Thoracic aorta (tissue), 2 donors: ENCODE data around the gene TENT4A. TPM values are rescaled to one million over a fixed set of nuclear protein-coding genes. Genes with fewer than 3 reads are reported as not detected.
A peak's percentile ranks its signal among the peaks of the same experiment; 100 is the strongest.

ENCODE experiments used
- ATAC-seq: fragments of 150-250 bp; one replicate; pipeline ENCODE4 v1.8.0; 2017; ENCODE audit warnings: low read depth; ENCODE audit not compliant: insufficient number of reproducible peaks, low FRiP score
- DNase-seq: peaks from one replicate; pipeline ENCODE4 v3.0.0-alpha.2; 2020; ENCODE audit warnings: low spot score
- H3K27ac ChIP-seq, 2 donors: fragments of 200-600 bp; sonication (generic); 1 replicate in 1 of 2; 2 replicates in 1 of 2; pipeline ENCODE4 v1.5.1; 2016; ENCODE audit warnings: mild to moderate bottlenecking in 2 of 2, moderate library complexity in 2 of 2
- H3K27me3 ChIP-seq: fragments of 200-600 bp; sonication (generic); replicated peaks from 2 replicates; pipeline ENCODE4 v1.6.0; 2016; ENCODE audit warnings: mild to moderate bottlenecking; ENCODE audit not compliant: insufficient read depth
- H3K36me3 ChIP-seq: fragments of 200-600 bp; sonication (generic); one replicate; pipeline ENCODE4 v1.5.1; 2016
- H3K4me1 ChIP-seq, 2 donors: fragments of 200-600 bp; sonication (generic); 1 replicate in 1 of 2; 2 replicates in 1 of 2; pipeline versions ENCODE4 v1.5.1 to v1.6.0; 2016; ENCODE audit warnings: low read depth in 2 of 2, mild to moderate bottlenecking in 1 of 2; ENCODE audit not compliant: control insufficient read depth in 1 of 2
- H3K4me3 ChIP-seq: fragments of 200-600 bp; sonication (generic); 2 replicates; pipeline ENCODE4 v1.5.1; 2016; ENCODE audit warnings: mild to moderate bottlenecking
- H3K9me3 ChIP-seq: fragments of 200-600 bp; sonication (generic); 2 replicates; pipeline ENCODE4 v1.5.1; 2016
- total RNA-seq, 2 donors: library from RNA; depleted of rRNA; stranded (reverse); fragments of >200 nt; gene quantifications; one replicate each; pipeline versions ENCODE4 v1.1.0 to v1.2.3, GENCODE V29; 2016
- TF ChIP-seq, protein P1 (sequence below): fragments of 200-600 bp; sonication (generic); IDR thresholded peaks from one replicate; pipeline ENCODE4 v1.5.1; 2019; ENCODE audit warnings: antibody characterized with exemption

The TENT4A gene
- total RNA-seq, 2 donors from 2014 or later = 34.5 to 47.6 TPM

DNA sequence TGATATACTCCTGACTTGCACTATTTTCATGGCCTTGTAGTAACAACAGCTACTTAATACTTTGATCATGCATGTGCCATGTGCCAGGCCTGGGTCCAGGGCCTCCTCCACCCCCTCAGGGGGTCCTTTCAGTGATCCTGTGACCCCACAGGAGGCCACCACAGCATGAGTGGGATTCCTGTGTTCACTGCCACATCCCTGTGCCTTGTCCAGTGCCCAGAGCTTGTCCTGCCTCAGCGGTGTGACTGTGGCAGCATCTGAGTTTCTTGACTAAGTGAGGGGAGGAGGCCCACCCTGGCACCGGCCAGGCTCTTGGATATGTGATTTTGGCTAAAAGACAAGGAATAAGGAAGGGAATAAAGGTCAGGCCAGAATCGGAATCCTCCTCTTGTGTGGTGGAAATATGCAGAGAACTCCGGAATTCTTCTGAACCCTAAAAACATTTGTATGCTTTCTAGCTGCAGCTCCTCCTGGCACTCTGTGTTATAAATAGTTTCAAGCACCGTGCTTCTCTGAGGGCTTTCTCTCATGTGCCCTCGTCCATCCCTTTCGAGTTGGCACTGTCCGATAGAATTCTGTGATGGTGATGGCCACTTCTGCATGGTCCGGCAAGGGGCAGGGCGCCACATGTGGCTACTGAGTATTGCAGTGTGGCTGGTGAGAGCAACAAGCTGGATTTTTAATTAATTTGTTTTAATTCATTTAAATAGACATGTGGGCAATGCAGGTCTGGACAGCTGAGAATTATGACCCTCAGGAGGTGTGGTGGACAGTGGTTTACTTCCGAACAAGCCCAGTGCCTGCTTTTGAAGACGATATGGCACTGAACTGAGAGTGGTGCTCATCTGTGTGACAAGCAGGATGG lies 31.8 kb downstream of the TENT4A start:
- no peaks in the 10 kb centered on the region for H3K9me3 ChIP-seq
- peaks cover 16% of the 10 kb centered on the region for H3K36me3 ChIP-seq
- ATAC-seq = no peak
- no peak overlapping the region for H3K4me3 ChIP-seq
- peak overlapping the region in 1 of 2 donors; percentile 35 for H3K27ac ChIP-seq
- peaks cover 0 to 4% of the 10 kb centered on the region in 2 donors for H3K4me1 ChIP-seq
- H3K27me3 ChIP-seq = no peaks in the 10 kb centered on the region
- DNase-seq = no peak
- TF ChIP-seq, protein P1, sequence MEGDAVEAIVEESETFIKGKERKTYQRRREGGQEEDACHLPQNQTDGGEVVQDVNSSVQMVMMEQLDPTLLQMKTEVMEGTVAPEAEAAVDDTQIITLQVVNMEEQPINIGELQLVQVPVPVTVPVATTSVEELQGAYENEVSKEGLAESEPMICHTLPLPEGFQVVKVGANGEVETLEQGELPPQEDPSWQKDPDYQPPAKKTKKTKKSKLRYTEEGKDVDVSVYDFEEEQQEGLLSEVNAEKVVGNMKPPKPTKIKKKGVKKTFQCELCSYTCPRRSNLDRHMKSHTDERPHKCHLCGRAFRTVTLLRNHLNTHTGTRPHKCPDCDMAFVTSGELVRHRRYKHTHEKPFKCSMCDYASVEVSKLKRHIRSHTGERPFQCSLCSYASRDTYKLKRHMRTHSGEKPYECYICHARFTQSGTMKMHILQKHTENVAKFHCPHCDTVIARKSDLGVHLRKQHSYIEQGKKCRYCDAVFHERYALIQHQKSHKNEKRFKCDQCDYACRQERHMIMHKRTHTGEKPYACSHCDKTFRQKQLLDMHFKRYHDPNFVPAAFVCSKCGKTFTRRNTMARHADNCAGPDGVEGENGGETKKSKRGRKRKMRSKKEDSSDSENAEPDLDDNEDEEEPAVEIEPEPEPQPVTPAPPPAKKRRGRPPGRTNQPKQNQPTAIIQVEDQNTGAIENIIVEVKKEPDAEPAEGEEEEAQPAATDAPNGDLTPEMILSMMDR = no peak

DNA sequence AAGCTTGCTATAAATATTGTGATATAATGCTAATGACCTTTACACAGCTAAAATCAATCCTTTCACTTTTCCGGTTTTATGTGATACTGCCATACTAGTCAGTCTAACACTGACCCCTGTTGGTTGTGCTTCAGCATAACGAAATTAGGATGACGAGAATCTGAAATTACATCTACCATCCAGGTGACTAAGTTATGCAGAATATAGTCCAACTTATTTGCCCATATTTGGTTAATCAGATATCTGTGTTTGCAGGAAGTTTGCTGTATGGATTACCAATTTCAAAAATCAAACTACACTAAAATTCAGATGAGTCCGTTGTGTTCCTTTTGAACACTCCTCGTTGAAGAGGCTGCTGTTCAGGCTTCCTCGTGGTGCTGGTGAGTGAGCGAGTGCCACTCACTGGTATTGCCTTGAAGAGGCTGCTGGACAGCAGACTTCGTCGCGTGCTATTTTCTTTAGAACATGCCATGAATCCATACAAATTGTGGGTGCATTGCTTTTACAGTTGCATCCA lies 32.5 kb downstream of the TENT4A start:
- TF ChIP-seq, protein P1 = peak; percentile 72
- H3K4me1 ChIP-seq = peaks cover 0 to 4% of the 10 kb centered on the region in 2 donors
- DNase-seq = no peak
- H3K27me3 ChIP-seq = no peaks in the 10 kb centered on the region
- H3K4me3 ChIP-seq = no peak overlapping the region
- H3K9me3 ChIP-seq = no peaks in the 10 kb centered on the region
- peak; percentile 39 for ATAC-seq
- peak overlapping the region in 1 of 2 donors; percentile 35 for H3K27ac ChIP-seq
- peaks cover 11% of the 10 kb centered on the region for H3K36me3 ChIP-seq

DNA sequence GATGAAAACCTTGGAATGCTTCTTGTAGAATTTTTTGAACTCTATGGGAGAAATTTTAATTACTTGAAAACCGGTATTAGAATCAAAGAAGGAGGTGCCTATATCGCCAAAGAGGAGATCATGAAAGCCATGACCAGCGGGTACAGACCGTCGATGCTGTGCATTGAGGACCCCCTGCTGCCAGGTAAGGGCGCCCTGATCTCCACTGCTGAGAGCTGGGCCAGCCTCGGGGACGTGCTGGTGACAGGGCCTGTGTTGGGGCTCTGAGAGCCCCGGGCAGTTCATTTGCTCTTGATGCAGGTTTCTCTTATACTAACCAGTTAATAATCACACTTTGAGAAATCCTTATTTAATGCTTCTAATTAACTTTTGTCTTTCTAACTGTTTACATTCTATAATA lies 33.0 kb downstream of the TENT4A start:
- Histone ChIP-seq H3K27ac (no peak overlapping the region), H3K36me3 (peaks cover 11% of the 10 kb centered on the region), H3K4me3 (no peak overlapping the region), H3K9me3 (no peaks in the 10 kb centered on the region), H3K27me3 (no peaks in the 10 kb centered on the region), H3K4me1 (peaks cover 0 to 4% of the 10 kb centered on the region in 2 donors)
- ATAC-seq = no peak
- no peak for DNase-seq
- TF ChIP-seq, protein P1 = no peak

- Histone ChIP-seq H3K4me3 (no peak overlapping the region), H3K4me1 (peaks cover 0 to 4% of the 10 kb centered on the region in 2 donors), H3K9me3 (no peaks in the 10 kb centered on the region), H3K27ac (no peak overlapping the region), H3K36me3 (peaks cover 14% of the 10 kb centered on the region), H3K27me3 (no peaks in the 10 kb centered on the region)
- DNase-seq (no peak), ATAC-seq (no peak)
- TF ChIP-seq, protein P1 = no peak
Measured at GRCh38 chr5:6747103-6747502, 33.9 kb downstream of the TENT4A start.

DNA sequence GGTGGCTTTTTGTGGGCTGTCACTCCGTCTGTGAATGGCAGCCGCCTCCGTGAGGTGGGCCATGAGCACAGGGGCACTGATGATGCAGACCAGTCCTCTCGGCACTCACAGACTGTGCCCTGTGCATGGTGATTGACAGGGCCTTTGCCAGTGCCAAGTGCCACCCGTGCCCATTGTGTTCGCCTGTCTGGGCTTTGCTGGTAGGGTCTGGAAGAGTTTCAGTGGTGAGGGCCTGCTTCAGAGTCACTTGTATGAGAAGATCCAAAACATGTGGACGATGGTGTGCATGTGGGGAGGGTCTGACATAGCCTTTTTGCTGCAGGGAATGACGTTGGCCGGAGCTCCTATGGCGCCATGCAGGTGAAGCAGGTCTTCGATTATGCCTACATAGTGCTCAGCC lies 34.9 kb downstream of the TENT4A start:
- Histone ChIP-seq H3K4me1 (peaks cover 3 to 10% of the 10 kb centered on the region in 2 donors), H3K27ac (no peak overlapping the region), H3K36me3 (peaks cover 19% of the 10 kb centered on the region), H3K9me3 (no peaks in the 10 kb centered on the region), H3K27me3 (no peaks in the 10 kb centered on the region), H3K4me3 (no peak overlapping the region)
- TF ChIP-seq, protein P1 = no peak
- no peak for ATAC-seq
- no peak for DNase-seq
